Measurements from ENCODE around the gene OAT.

DNA sequence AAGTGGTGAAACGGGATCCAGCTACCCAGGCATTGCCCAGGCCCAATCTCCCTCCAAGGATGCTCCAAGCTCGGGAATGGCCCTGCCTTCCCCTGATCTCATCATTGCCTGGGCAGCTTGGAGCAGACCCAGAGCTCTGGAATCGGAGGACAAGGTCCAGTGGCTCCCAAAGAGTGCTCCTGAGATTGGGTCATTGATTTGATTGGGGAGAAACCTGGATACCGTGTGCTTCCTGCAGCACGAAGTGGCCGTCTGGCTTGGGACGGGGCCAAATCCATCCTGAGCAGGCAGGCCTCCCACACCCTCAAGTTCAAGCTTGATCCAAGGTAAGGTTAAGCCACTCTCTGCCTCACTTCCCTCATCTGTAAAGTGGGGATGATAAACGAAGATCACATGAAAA is 69.9 kb downstream of the OAT start:
- TF ChIP-seq EZH2 (IDR thresholded peaks at IDR 0.05; ENCODE audit: borderline replicate concordance, low read depth, low read length, severe bottlenecking) (no peak), POLR2A (IDR thresholded peaks at IDR 0.05; ENCODE audit: low read depth, low read length) (no peak), POLR2AphosphoS5 (IDR thresholded peaks at IDR 0.05; ENCODE audit: insufficient read depth, low read depth, low read length) (no peak), MYC (IDR thresholded peaks at IDR 0.05; ENCODE audit: low read depth, low read length) (no peak), FOS (IDR thresholded peaks at IDR 0.05; ENCODE audit: borderline replicate concordance, insufficient read depth, low read length) (no peak)
- TF ChIP-seq, protein P1, sequence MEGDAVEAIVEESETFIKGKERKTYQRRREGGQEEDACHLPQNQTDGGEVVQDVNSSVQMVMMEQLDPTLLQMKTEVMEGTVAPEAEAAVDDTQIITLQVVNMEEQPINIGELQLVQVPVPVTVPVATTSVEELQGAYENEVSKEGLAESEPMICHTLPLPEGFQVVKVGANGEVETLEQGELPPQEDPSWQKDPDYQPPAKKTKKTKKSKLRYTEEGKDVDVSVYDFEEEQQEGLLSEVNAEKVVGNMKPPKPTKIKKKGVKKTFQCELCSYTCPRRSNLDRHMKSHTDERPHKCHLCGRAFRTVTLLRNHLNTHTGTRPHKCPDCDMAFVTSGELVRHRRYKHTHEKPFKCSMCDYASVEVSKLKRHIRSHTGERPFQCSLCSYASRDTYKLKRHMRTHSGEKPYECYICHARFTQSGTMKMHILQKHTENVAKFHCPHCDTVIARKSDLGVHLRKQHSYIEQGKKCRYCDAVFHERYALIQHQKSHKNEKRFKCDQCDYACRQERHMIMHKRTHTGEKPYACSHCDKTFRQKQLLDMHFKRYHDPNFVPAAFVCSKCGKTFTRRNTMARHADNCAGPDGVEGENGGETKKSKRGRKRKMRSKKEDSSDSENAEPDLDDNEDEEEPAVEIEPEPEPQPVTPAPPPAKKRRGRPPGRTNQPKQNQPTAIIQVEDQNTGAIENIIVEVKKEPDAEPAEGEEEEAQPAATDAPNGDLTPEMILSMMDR (IDR thresholded peaks at IDR 0.05; ENCODE audit: extremely low read depth in 1 of 2, insufficient read depth in 1 of 2, low read depth in 1 of 2, low read length in 2 of 2) = no peak
- TF ChIP-seq, protein P2, sequence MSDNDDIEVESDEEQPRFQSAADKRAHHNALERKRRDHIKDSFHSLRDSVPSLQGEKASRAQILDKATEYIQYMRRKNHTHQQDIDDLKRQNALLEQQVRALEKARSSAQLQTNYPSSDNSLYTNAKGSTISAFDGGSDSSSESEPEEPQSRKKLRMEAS (IDR thresholded peaks at IDR 0.05; ENCODE audit: insufficient read depth, insufficient read length) = no peak
